HepG2 (cell line): Measurements from ENCODE around the gene C14orf132. TPM values are rescaled to one million over a fixed set of nuclear protein-coding genes. Genes with fewer than 3 reads are reported as not detected.

Source experiments
- DPF2 ChIP-seq: sonication (generic); formaldehyde crosslinking; IDR thresholded peaks from 2 replicates; pipeline ENCODE4 v1.4.0; 2020; ENCODE audit warnings: mild to moderate bottlenecking, low read depth, missing genetic modification reagents, borderline replicate concordance
- ERF ChIP-seq: IDR thresholded peaks from 2 replicates; pipeline ENCODE4 v1.6.1; 2018; ENCODE audit warnings: missing biosample characterization, missing genetic modification reagents
- GZF1 ChIP-seq: sonication (generic); formaldehyde crosslinking; IDR thresholded peaks from 2 replicates; pipeline ENCODE4 v1.5.1; 2020; ENCODE audit warnings: mild to moderate bottlenecking, missing genetic modification reagents
- HIVEP1 ChIP-seq: sonication (generic); formaldehyde crosslinking; IDR thresholded peaks from 2 replicates; pipeline ENCODE4 v1.4.0; 2020; ENCODE audit warnings: mild to moderate bottlenecking, missing genetic modification reagents
- HMG20A ChIP-seq: IDR thresholded peaks from 2 replicates; pipeline ENCODE4 v1.6.1; 2016; ENCODE audit warnings: borderline replicate concordance
- ISL2 ChIP-seq: sonication (generic); formaldehyde crosslinking; IDR thresholded peaks from 2 replicates; pipeline ENCODE4 v1.5.0; 2020; ENCODE audit warnings: missing genetic modification reagents
- MAFG ChIP-seq: sonication (generic); formaldehyde crosslinking; IDR thresholded peaks from 2 replicates; pipeline ENCODE4 v1.5.1; 2020; ENCODE audit warnings: mild to moderate bottlenecking, missing genetic modification reagents
- TGIF2 ChIP-seq: IDR thresholded peaks from 2 replicates; pipeline ENCODE4 v1.6.1; 2016; ENCODE audit warnings: control low read depth, missing compliant biosample characterization
- ZBTB38 ChIP-seq: sonication (generic); formaldehyde crosslinking; IDR thresholded peaks from 2 replicates; pipeline ENCODE4 v1.5.1; 2020; ENCODE audit warnings: mild to moderate bottlenecking, missing genetic modification reagents
- ZC3H4 ChIP-seq: sonication (generic); formaldehyde crosslinking; IDR thresholded peaks from 2 replicates; pipeline ENCODE4 v1.4.0; 2020; ENCODE audit warnings: missing genetic modification reagents, borderline replicate concordance
- ZNF124 ChIP-seq: sonication (generic); formaldehyde crosslinking; IDR thresholded peaks from 2 replicates; pipeline ENCODE4 v1.4.0; 2020; ENCODE audit warnings: missing genetic modification reagents
- ZNF274 ChIP-seq: sonication (generic); formaldehyde crosslinking; IDR thresholded peaks from 2 replicates; pipeline ENCODE4 v1.5.1; 2020; ENCODE audit warnings: mild to moderate bottlenecking, missing genetic modification reagents
- ZNF513 ChIP-seq: sonication (generic); formaldehyde crosslinking; conservative IDR thresholded peaks from 2 replicates; pipeline ENCODE4 v1.5.0; 2020; ENCODE audit warnings: missing genetic modification reagents
- ZNF563 ChIP-seq: sonication (generic); formaldehyde crosslinking; IDR thresholded peaks from 2 replicates; pipeline ENCODE4 v1.8.0; 2022; ENCODE audit warnings: mild to moderate bottlenecking, moderate library complexity, missing genetic modification reagents
- ZNF567 ChIP-seq: sonication (generic); formaldehyde crosslinking; IDR thresholded peaks from 2 replicates; pipeline ENCODE4 v1.8.1; 2023; ENCODE audit warnings: mild to moderate bottlenecking, missing genetic modification reagents, borderline replicate concordance
- ZNF703 ChIP-seq: sonication (generic); formaldehyde crosslinking; IDR thresholded peaks from 2 replicates; pipeline ENCODE4 v1.5.1; 2020; ENCODE audit warnings: missing genetic modification reagents, mild to moderate bottlenecking, moderate library complexity, borderline replicate concordance
- ZSCAN12 ChIP-seq: sonication (generic); formaldehyde crosslinking; IDR thresholded peaks from 2 replicates; pipeline ENCODE4 v1.9.0; 2021; ENCODE audit warnings: mild to moderate bottlenecking, missing genetic modification reagents
- polyA plus RNA-seq, 8 experiments: library from polyadenylated mRNA; depleted of rRNA in 3 of 8; stranded (reverse) in 7 of 8; unstranded in 1 of 8; fragments of >200 nt; fragmentation: Illumina TruSeq in 4 of 8; extraction: Trizol in 4 of 8; gene quantifications; 2 replicates each; pipeline versions ENCODE4 v1.2.1 to v1.2.3, GENCODE V29; 2011 to 2016; ENCODE audit warnings: low read depth in 4 of 8, missing spikeins in 1 of 8, mixed read lengths in 1 of 8; ENCODE audit not compliant: insufficient read depth in 1 of 8
- total RNA-seq, 5 experiments: library from RNA; depleted of rRNA; stranded (reverse); fragments of >200 nt; fragmentation: Illumina TruSeq; extraction: Trizol; gene quantifications; 2 replicates each; pipeline ENCODE4 v1.2.3, GENCODE V29; 2016; ENCODE audit warnings: low read depth in 1 of 5
- TF ChIP-seq, protein P1 (sequence below): sonication (generic); formaldehyde crosslinking; IDR thresholded peaks from 2 replicates; pipeline ENCODE4 v1.4.0; 2020; ENCODE audit warnings: missing genetic modification reagents
- TF ChIP-seq, protein P2 (sequence below): sonication (generic); formaldehyde crosslinking; IDR thresholded peaks from 2 replicates; pipeline ENCODE4 v1.8.1; 2023; ENCODE audit warnings: mild to moderate bottlenecking, missing genetic modification reagents
- TF ChIP-seq, protein P3 (sequence below): IDR thresholded peaks from 2 replicates; pipeline ENCODE4 v1.6.1; 2016; ENCODE audit warnings: missing compliant biosample characterization, missing genetic modification reagents, borderline replicate concordance
- TF ChIP-seq, protein P4 (sequence below): IDR thresholded peaks from 2 replicates; pipeline ENCODE4 v1.6.1; 2016; ENCODE audit warnings: low read depth, borderline replicate concordance

Gene C14orf132
- total and polyA plus RNA-seq, 2 of the 13 experiments (the other 11 are each of a cell fraction or from before 2014, with no cell fraction given) = 0.13 to 0.15 TPM

DNA sequence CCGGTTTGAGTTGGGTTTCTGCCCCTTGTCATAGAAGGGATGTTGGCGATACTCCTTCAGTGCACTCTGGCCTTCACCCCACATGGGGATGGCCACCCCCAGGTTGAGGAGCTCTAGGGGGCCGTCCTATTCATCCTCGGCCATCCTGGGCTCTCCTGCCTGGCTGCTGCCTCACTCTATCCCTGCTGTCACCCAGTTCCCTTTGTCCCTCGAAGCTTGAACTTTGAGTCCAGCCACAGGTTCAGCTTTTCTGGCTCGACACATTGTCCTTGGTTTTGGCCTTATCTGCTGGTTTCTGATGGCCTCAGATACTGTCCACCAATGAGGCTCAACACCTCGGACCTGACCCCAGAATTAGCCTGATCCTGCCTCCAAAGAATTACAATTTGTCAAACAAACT is 58.6 kb downstream of the C14orf132 start (continued):
- TF ChIP-seq, protein P1, sequence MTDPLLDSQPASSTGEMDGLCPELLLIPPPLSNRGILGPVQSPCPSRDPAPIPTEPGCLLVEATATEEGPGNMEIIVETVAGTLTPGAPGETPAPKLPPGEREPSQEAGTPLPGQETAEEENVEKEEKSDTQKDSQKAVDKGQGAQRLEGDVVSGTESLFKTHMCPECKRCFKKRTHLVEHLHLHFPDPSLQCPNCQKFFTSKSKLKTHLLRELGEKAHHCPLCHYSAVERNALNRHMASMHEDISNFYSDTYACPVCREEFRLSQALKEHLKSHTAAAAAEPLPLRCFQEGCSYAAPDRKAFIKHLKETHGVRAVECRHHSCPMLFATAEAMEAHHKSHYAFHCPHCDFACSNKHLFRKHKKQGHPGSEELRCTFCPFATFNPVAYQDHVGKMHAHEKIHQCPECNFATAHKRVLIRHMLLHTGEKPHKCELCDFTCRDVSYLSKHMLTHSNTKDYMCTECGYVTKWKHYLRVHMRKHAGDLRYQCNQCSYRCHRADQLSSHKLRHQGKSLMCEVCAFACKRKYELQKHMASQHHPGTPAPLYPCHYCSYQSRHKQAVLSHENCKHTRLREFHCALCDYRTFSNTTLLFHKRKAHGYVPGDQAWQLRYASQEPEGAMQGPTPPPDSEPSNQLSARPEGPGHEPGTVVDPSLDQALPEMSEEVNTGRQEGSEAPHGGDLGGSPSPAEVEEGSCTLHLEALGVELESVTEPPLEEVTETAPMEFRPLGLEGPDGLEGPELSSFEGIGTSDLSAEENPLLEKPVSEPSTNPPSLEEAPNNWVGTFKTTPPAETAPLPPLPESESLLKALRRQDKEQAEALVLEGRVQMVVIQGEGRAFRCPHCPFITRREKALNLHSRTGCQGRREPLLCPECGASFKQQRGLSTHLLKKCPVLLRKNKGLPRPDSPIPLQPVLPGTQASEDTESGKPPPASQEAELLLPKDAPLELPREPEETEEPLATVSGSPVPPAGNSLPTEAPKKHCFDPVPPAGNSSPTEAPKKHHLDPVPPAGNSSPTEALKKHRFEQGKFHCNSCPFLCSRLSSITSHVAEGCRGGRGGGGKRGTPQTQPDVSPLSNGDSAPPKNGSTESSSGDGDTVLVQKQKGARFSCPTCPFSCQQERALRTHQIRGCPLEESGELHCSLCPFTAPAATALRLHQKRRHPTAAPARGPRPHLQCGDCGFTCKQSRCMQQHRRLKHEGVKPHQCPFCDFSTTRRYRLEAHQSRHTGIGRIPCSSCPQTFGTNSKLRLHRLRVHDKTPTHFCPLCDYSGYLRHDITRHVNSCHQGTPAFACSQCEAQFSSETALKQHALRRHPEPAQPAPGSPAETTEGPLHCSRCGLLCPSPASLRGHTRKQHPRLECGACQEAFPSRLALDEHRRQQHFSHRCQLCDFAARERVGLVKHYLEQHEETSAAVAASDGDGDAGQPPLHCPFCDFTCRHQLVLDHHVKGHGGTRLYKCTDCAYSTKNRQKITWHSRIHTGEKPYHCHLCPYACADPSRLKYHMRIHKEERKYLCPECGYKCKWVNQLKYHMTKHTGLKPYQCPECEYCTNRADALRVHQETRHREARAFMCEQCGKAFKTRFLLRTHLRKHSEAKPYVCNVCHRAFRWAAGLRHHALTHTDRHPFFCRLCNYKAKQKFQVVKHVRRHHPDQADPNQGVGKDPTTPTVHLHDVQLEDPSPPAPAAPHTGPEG (CRISPR knock-in tag) = no peak
- no peak for TF ChIP-seq ZC3H4 (CRISPR knock-in tag)
- TF ChIP-seq, protein P2, sequence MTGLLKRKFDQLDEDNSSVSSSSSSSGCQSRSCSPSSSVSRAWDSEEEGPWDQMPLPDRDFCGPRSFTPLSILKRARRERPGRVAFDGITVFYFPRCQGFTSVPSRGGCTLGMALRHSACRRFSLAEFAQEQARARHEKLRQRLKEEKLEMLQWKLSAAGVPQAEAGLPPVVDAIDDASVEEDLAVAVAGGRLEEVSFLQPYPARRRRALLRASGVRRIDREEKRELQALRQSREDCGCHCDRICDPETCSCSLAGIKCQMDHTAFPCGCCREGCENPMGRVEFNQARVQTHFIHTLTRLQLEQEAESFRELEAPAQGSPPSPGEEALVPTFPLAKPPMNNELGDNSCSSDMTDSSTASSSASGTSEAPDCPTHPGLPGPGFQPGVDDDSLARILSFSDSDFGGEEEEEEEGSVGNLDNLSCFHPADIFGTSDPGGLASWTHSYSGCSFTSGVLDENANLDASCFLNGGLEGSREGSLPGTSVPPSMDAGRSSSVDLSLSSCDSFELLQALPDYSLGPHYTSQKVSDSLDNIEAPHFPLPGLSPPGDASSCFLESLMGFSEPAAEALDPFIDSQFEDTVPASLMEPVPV (CRISPR knock-in tag) = no peak
- TF ChIP-seq ZSCAN12 (CRISPR knock-in tag) = no peak
- TF ChIP-seq ZNF274 (CRISPR knock-in tag) = no peak
- no peak for TF ChIP-seq HMG20A
- TF ChIP-seq GZF1 = no peak
- TF ChIP-seq TGIF2 (CRISPR knock-in tag) = no peak
- no peak for TF ChIP-seq DPF2 (CRISPR knock-in tag)
- no peak for TF ChIP-seq ZNF703 (CRISPR knock-in tag)
- TF ChIP-seq ERF (CRISPR knock-in tag) = no peak
- TF ChIP-seq, protein P3, sequence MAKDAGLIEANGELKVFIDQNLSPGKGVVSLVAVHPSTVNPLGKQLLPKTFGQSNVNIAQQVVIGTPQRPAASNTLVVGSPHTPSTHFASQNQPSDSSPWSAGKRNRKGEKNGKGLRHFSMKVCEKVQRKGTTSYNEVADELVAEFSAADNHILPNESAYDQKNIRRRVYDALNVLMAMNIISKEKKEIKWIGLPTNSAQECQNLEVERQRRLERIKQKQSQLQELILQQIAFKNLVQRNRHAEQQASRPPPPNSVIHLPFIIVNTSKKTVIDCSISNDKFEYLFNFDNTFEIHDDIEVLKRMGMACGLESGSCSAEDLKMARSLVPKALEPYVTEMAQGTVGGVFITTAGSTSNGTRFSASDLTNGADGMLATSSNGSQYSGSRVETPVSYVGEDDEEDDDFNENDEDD (CRISPR knock-in tag) = no peak
- no peak for TF ChIP-seq MAFG
- 0 out of 2 replicates have a peak, but pooled peaks have one; percentile 12 for TF ChIP-seq ISL2 (CRISPR knock-in tag)
- TF ChIP-seq, protein P4, sequence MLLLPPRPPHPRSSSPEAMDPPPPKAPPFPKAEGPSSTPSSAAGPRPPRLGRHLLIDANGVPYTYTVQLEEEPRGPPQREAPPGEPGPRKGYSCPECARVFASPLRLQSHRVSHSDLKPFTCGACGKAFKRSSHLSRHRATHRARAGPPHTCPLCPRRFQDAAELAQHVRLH (CRISPR knock-in tag) = no peak
- no peak for TF ChIP-seq ZNF563 (CRISPR knock-in tag)
- TF ChIP-seq ZBTB38 (CRISPR knock-in tag) = no peak
- TF ChIP-seq HIVEP1 (CRISPR knock-in tag) = no peak
- TF ChIP-seq ZNF513 (CRISPR knock-in tag) = no peak
- no peak for TF ChIP-seq ZNF567
- TF ChIP-seq ZNF124 (CRISPR knock-in tag) = no peak
